GM12878 (cell line): Measurements from ENCODE around the gene ENPP7. TPM values are rescaled to one million over a fixed set of nuclear protein-coding genes. Genes with fewer than 3 reads are reported as not detected.

ENCODE experiments used
- ATAC-seq: fragments of 200-7000 bp; cut with Tn5 transposase; 3 replicates; pipeline ENCODE4 v1.9.1; 2020; ENCODE audit warnings: mild to moderate bottlenecking, moderate library complexity
- BruUV-seq: library from RNA; stranded (reverse); fragments of 400-500 nt; replicated peaks from 2 replicates; lab custom pipeline; 2021; lab: Mats Ljungman, UMichigan
- CTCF ChIA-PET: fragments of 300-600 bp; sonication (Branson Sonifier 250); formaldehyde crosslinking; extraction: SDS; loops from one replicate; lab custom pipeline; 2021; ENCODE audit warnings: inconsistent platforms; lab: Yijun Ruan, JAX
- POLR2A ChIA-PET: fragments of 350-600 bp; formaldehyde crosslinking; extraction: SDS; loops from one replicate; lab custom pipeline; 2021; ENCODE audit warnings: inconsistent platforms; lab: Charles Lee
- RAD21 ChIA-PET: fragments of 300-600 bp; sonication (Branson Sonifier 250); formaldehyde crosslinking; loops from one replicate; lab custom pipeline; 2023; ENCODE audit warnings: antibody characterized with exemption; ENCODE audit not compliant: unreplicated experiment; lab: Charles Lee
- SMC1A ChIA-PET: fragments of 300-600 bp; sonication (Branson Sonifier 250); formaldehyde crosslinking; loops from one replicate; lab custom pipeline; 2023; ENCODE audit not compliant: unreplicated experiment, uncharacterized antibody; lab: Charles Lee
- DNase-seq: peaks from one replicate; pipeline ENCODE4 v3.0.0-alpha.2; 2011; ENCODE audit warnings: low read depth, low spot score
- FAIRE-seq: peaks from 3 replicates; lab custom pipeline; 2011; peaks lifted over from hg19 to GRCh38; lab: Jason Lieb, UNC
- H2AFZ ChIP-seq: 2 replicates; pipeline ENCODE4 v1.6.0; 2011; ENCODE audit warnings: low read depth, low read length, control low read depth; ENCODE audit not compliant: control insufficient read depth
- H3K27ac ChIP-seq: 2 replicates; pipeline ENCODE4 v1.5.1; 2011; ENCODE audit warnings: control low read depth; ENCODE audit not compliant: control insufficient read depth, insufficient read depth
- H3K27me3 ChIP-seq, 2 experiments: replicated peaks in 1 of 2; 2 replicates each; pipeline versions ENCODE4 v1.6.0 to v1.6.1; 2011; ENCODE audit warnings: low read length in 1 of 2; ENCODE audit not compliant: control insufficient read depth in 2 of 2, insufficient read depth in 2 of 2
- H3K36me3 ChIP-seq, 2 experiments: 2 replicates each; pipeline ENCODE4 v1.5.1; 2011; ENCODE audit warnings: low read length in 1 of 2; ENCODE audit not compliant: control insufficient read depth in 2 of 2, insufficient read depth in 2 of 2
- H3K4me1 ChIP-seq: 2 replicates; pipeline ENCODE4 v1.6.1; 2011; ENCODE audit warnings: mild to moderate bottlenecking, low read length, moderate library complexity, mixed read lengths; ENCODE audit not compliant: control insufficient read depth, insufficient read depth
- H3K4me2 ChIP-seq: 2 replicates; pipeline ENCODE4 v1.6.0; 2011; ENCODE audit warnings: control low read depth; ENCODE audit not compliant: control insufficient read depth, insufficient read depth
- H3K4me3 ChIP-seq: fragments of 200-600 bp; sonication (generic); 2 replicates; pipeline ENCODE4 v1.5.1; 2016
- H3K79me2 ChIP-seq: 2 replicates; pipeline ENCODE4 v1.6.0; 2011; ENCODE audit warnings: low read length; ENCODE audit not compliant: control insufficient read depth, insufficient read depth
- H3K9ac ChIP-seq: 2 replicates; pipeline ENCODE4 v1.8.0; 2011; ENCODE audit warnings: low read length, control low read depth, mixed read lengths; ENCODE audit not compliant: control insufficient read depth, insufficient read depth
- H3K9me3 ChIP-seq: replicated peaks from 3 replicates; pipeline ENCODE4 v1.5.1; 2011; ENCODE audit warnings: mild to moderate bottlenecking, low read length; ENCODE audit not compliant: control insufficient read depth, insufficient read depth
- H4K20me1 ChIP-seq: 2 replicates; pipeline ENCODE4 v1.6.0; 2011; ENCODE audit not compliant: control insufficient read depth, insufficient read depth
- BCLAF1 ChIP-seq: fragments of 450-650 bp; IDR thresholded peaks from 2 replicates; pipeline ENCODE4 v1.6.1; 2017; ENCODE audit warnings: antibody characterized with exemption, mild to moderate bottlenecking, moderate library complexity
- IKZF2 ChIP-seq, 2 experiments: fragments of 450-650 bp; IDR thresholded peaks; 2 replicates each; pipeline ENCODE4 v1.6.1; 2017; ENCODE audit warnings: mild to moderate bottlenecking in 2 of 2, moderate library complexity in 2 of 2
- JUNB ChIP-seq: IDR thresholded peaks from 2 replicates; pipeline ENCODE4 v1.6.1; 2016; ENCODE audit warnings: antibody characterized with exemption, mild to moderate bottlenecking
- NFYB ChIP-seq: IDR thresholded peaks from 2 replicates; pipeline ENCODE4 v1.6.1; 2011; ENCODE audit warnings: low read depth, mild to moderate bottlenecking, low read length, improper control_type of control experiment, moderate library complexity; ENCODE audit not compliant: insufficient read depth
- PML ChIP-seq: IDR thresholded peaks from 2 replicates; pipeline ENCODE4 v1.6.1; 2012; ENCODE audit warnings: low read length, inconsistent platforms
- WGBS: methylation state at CpG from one replicate; pipeline ENCODE4 v1.1.6; 2016; ENCODE audit warnings: low lambda C conversion rate; ENCODE audit not compliant: insufficient replicate concordance, insufficient coverage; ENCODE audit errors: missing lambda C conversion rate; 5-methylcytosine and 5-hydroxymethylcytosine counted together
- in situ Hi-C: fragments of 300-500 bp; cut with MboI; formaldehyde crosslinking; loops from 9 replicates; pipeline ENCODE4 v1.14.3; 2018; ENCODE audit warnings: mixed read lengths
- intact Hi-C: fragments of 100-400 bp; cut with micrococcal nuclease; formaldehyde crosslinking; loops from one replicate; pipeline ENCODE4 v1.14.2; 2022; ENCODE audit not compliant: unreplicated experiment
- polyA plus RNA-seq, 11 experiments: library from polyadenylated mRNA; depleted of rRNA in 4 of 11; unstranded in 6 of 11; stranded (reverse) in 5 of 11; fragments of >200 nt; fragmentation: Nextera tagmentation in 4 of 11; fragmentation: Illumina TruSeq in 1 of 11; extraction: Ambion mirVana in 4 of 11; extraction: Trizol in 1 of 11; gene quantifications; 1 replicate in 1 of 11; 2 replicates in 10 of 11; pipeline versions ENCODE4 v1.2.1 to v1.2.3, GENCODE V29; 2011 to 2016; ENCODE audit warnings: inconsistent platforms in 2 of 11, missing spikeins in 2 of 11, low read depth in 1 of 11
- total RNA-seq, 4 experiments: library from RNA; depleted of rRNA in 3 of 4; stranded (reverse); fragments of >200 nt in 3 of 4; fragmentation: Illumina TruSeq in 1 of 4; extraction: Trizol in 1 of 4; gene quantifications; 2 replicates each; pipeline versions ENCODE4 v1.2.1 to v1.2.3, GENCODE V29; 2013 to 2021
- TF ChIP-seq, protein P1 (sequence below): IDR thresholded peaks from 2 replicates; pipeline ENCODE4 v1.6.1; 2011; ENCODE audit warnings: mild to moderate bottlenecking, low read depth, low read length, moderate library complexity; ENCODE audit not compliant: insufficient replicate concordance
- TF ChIP-seq, protein P2 (sequence below): fragments of 450-650 bp; formaldehyde crosslinking; IDR thresholded peaks from 2 replicates; pipeline ENCODE4 v1.4.0; 2022; ENCODE audit warnings: mild to moderate bottlenecking, moderate library complexity

The ENPP7 gene
- total and polyA plus RNA-seq, 10 of the 15 experiments (the other 5 are each of a cell fraction or from before 2014, with no cell fraction given), result 0.04 to 0.41 (median 0.18) TPM; not detected in 1

GRCh38 chr17:79745641-79746105 is 14.9 kb downstream of the ENPP7 start:
- H3K9me3 ChIP-seq, result no peaks in the 10 kb centered on the region
- peak overlapping the region; percentile 49 for H2AFZ ChIP-seq
- peaks cover under 1 to 4% of the 10 kb centered on the region in 2 experiments; a peak in 2 of 4 replicates for H3K27me3 ChIP-seq
- ChIA-PET CTCF (interaction anchor here (0.6 to 2.7 kb wide), 23 partner anchors 10 to 253 kb away, joined by 3 to 13 read pairs (median 4); no protein-coding TSS in a partner anchor), RAD21 (interaction anchor here (0.7 to 1.3 kb wide), 5 partner anchors 13 to 225 kb away, joined by 3 to 10 read pairs (median 4); partner anchors contain the start of genes CBX2 and CBX8), SMC1A (interaction anchor here (0.7 to 1.6 kb wide), 2 partner anchors 13 to 166 kb away, joined by 3 read pairs; no protein-coding TSS in a partner anchor), POLR2A (interaction anchor here (0.6 to 1.7 kb wide), 4 partner anchors 13 to 94 kb away, joined by 3 to 9 read pairs (median 4); partner anchors contain the start of gene CBX8)
- no peaks in the 10 kb centered on the region for H3K36me3 ChIP-seq
- H3K79me2 ChIP-seq, result no peaks in the 10 kb centered on the region
- H4K20me1 ChIP-seq, result no peaks in the 10 kb centered on the region
- 27% methylated on average over 6 of the region's 6 CpGs for WGBS
- no TSS peak for BruUV-seq
- TF ChIP-seq BCLAF1, result no peak
- TF ChIP-seq JUNB, result no peak
- TF ChIP-seq, protein P1, sequence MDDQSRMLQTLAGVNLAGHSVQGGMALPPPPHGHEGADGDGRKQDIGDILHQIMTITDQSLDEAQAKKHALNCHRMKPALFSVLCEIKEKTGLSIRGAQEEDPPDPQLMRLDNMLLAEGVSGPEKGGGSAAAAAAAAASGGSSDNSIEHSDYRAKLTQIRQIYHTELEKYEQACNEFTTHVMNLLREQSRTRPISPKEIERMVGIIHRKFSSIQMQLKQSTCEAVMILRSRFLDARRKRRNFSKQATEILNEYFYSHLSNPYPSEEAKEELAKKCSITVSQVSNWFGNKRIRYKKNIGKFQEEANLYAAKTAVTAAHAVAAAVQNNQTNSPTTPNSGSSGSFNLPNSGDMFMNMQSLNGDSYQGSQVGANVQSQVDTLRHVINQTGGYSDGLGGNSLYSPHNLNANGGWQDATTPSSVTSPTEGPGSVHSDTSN, result no peak
- TF ChIP-seq, protein P2, sequence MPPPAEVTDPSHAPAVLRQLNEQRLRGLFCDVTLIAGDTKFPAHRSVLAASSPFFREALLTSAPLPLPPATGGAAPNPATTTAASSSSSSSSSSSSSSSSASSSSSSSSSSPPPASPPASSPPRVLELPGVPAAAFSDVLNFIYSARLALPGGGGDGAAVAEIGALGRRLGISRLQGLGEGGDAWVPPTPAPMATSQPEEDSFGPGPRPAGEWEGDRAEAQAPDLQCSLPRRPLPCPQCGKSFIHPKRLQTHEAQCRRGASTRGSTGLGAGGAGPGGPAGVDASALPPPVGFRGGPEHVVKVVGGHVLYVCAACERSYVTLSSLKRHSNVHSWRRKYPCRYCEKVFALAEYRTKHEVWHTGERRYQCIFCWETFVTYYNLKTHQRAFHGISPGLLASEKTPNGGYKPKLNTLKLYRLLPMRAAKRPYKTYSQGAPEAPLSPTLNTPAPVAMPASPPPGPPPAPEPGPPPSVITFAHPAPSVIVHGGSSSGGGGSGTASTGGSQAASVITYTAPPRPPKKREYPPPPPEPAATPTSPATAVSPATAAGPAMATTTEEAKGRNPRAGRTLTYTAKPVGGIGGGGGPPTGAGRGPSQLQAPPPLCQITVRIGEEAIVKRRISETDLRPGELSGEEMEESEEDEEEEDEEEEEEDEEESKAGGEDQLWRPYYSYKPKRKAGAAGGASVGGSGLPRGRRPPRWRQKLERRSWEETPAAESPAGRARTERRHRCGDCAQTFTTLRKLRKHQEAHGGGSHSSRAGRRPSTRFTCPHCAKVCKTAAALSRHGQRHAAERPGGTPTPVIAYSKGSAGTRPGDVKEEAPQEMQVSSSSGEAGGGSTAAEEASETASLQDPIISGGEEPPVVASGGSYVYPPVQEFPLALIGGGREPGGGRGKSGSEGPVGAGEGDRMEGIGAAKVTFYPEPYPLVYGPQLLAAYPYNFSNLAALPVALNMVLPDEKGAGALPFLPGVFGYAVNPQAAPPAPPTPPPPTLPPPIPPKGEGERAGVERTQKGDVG (CRISPR knock-in tag), result no peak
- TF ChIP-seq NFYB, result no peak
- no peak for TF ChIP-seq PML
- no peak for TF ChIP-seq IKZF2 (IDR thresholded peaks at IDR 0.05)
- no peak for FAIRE-seq
- peak overlapping the region; percentile 51 for H3K4me2 ChIP-seq
- no peak overlapping the region for H3K9ac ChIP-seq
- intact Hi-C loops, result loop anchor here (2.0 to 5.0 kb wide), 2 partner anchors 92 to 229 kb away; partner anchors contain the start of gene CBX4
- H3K4me1 ChIP-seq, result peaks cover 13% of the 10 kb centered on the region
- H3K27ac ChIP-seq, result no peak overlapping the region
- DNase-seq, result no peak
- ATAC-seq, result no peak
- H3K4me3 ChIP-seq, result no peak overlapping the region
- in situ Hi-C loops, result no loop called here
